Superior temporal gyrus (tissue), 1 donor: Measurements from ENCODE around the gene CRY2.

Source experiments
- DNase-seq: peaks from one replicate; pipeline ENCODE4 v3.0.0-alpha.2; 2016; ENCODE audit errors: extremely low spot score

The CRY2 gene

DNA sequence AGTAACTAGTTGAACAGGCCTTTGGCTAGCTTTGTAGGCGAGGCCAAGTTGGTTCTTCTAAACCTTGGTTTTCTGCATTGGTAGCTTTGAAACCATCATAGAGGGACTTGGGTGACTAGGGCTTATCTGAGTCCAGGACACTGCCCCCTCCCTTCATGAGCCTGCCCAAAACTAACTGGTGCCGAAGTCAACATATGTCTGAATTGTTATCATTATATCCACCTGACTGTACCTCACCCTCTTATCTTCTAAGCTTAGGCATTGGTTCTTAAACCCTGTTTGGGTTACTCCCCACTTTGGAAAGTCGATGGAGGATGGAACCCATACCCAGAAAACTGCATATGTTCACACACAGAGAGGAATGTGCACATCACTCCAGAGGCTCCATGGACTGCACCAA, 30.6 kb downstream of the CRY2 start:
- DNase-seq, result no peak

DNA sequence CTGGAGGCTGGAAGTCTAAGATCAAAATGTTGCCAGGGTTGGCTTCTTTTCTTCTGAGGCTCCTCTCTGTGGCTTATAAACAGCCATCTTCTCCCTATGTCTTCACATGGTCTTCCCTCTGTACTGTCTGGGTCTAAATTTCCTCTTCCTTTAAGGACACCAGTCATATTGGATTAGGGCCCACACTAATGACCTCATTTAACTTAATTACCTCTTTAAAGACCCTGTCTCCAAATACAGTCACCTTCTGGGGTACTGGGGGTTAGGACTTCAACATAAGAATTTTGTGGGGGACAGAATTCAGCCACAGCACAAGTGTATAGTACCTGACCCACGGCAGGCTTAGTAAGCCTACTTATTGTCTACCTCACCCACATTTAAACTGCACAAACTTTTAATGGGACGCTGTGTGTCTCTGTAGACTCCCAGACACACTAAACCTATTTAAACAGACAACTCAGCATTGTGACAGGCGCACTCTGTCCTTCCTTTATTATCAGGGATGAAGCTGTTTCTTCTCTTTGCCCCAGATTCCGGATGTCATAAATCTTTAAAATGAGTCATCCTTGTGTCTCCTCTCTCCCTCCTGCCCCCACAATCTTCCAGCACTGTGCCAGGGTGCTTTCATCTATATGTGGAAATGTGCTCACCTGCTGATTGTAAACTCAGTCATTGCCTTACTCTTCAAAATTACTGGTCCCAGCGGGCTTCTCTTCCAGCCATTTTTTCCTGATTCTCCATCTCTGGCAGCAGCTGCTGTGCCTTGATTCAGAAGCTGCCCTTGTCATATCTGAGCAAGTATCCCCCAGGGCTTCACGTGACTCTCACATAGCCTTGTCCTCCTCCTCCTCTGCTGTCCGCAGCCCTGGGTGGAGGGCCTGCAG, 32.8 kb downstream of the CRY2 start:
- peak; percentile 65 for DNase-seq

DNA sequence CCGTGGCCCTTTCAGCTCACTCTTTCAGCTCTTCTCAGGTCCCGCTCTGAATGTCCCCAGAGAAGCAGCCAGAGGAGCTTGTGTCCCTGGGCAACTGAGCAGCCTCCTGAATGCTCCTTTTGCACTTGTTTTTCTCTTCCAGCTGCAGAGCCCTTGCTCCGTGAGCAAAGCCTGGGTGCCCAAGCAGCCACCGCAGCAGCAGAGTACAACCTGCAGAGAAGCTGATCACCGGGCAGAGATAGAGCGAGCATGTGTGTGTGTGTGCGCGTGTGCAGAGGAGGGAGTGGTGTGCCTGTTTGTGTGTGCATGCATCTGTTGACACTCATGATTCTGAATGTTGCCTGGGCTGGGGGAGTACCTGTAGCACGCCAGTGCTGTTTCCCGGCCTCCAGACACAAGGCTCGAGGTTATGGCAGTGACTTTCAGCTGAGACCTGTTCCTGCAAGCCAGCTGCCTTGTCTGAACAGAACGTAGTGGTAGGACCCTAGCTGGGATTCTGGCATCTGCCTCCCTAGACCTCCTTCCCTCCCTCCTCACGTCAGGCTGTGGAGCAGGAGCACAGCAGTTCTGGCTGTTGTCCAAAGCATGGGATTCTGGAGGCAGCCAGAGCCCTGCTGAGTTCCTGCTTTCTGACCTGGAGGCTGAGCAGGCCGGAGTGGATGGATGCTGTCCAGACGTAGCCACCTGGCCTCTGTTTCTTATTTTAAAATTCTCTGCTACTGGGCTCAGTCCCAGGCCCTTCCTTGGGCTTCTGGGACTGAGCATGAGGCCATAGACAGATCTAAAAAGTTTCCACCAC, 33.7 kb downstream of the CRY2 start:
- DNase-seq, result no peak

DNA sequence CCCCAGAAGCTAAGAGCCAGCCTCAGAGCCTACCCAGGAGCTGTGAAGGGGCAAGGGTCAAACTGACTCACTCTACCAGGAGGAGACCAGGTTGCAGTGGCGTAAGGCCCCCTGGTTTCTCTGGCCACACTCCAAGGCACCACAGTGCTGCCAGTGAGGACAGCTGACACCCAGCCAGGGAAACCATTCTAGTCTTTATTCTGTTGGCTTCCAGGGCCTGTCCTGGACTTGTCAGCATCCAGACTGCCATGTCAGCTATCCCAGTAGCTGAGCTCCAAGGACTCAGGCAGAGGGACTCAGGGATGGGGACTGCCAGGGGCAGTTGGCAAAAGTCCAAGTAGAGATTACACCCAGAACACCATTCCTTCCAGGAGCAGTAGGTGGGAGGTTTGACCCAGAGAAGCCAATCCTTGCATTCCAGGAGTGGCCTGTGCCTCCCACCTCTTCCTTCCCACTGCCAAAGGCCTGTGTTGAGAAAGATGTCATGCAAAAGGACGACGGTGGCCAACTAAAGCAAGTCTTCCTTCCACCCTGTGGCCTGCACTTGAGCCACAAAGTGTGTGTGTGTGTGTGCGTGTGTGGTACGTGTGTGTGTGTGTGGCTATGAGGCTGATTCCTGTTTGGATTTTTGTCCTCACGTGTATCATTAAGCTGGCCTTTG, 34.6 kb downstream of the CRY2 start:
- DNase-seq, result no peak

DNA sequence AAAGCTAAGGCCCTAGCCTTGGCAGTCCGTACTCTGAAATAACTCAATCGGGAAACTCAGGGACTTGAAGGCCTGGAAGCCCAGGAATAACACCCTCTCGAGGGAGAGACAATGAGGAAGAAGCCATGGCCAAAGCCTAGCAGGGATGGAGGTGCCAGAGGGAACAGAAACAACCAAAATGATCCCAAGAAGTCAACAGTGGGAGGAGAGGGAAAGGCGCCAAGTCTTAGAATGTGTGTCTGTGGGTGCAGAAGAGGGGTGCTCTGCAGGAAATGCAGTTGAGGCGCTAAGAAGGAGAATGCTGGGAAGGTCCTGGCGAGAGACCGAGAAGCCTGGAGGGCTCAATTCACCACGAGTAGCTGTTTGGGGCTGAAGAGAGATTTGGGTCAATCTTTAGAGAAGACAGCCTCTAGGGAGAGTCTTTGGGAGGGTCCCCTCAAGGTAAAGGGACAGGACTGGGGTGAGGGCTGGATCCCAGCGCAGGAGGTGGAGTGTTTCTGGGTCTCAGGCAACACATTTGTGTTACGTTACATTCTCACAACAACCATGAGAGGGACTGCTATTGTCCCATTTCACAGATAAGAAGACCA, 37.4 kb downstream of the CRY2 start:
- no peak for DNase-seq

DNA sequence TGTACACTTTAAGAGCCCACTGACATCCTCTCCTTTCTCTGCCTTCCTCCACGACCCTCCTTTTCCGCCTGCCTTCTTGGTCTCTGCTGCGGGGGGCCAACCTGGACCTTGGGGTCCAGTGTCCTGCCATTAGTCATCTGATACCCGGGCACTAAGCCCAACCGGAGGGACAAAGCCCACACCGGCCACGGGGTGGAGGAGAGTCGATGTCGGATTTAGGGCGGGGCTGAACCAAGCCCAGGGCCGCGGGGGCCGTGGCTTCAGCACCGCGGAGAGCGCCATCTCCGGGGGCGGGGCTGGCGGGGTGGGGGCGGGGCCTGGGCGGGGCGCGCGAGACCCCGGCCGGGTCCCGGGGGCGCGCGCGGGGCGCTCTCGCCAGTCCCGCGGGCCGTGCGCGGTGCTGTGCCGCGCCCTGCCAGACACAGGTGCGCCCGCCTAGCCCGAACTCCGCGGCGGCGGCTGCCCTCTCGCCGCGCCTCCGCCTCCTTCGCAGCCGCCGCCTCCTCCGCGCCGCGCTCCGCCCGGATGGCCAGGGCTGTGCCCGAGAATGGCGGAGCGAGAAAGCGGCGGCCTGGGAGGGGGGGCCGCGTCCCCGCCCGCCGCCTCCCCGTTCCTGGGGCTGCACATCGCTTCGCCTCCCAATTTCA, 38.1 kb downstream of the CRY2 start, which contains the start of gene MAPK8IP1:
MAPK8IP1 (plus strand) TSS at position 378 of the 647 bp plus-strand sequence; CDS start at position 548, 170 bp downstream.
- DNase-seq, result no peak

DNA sequence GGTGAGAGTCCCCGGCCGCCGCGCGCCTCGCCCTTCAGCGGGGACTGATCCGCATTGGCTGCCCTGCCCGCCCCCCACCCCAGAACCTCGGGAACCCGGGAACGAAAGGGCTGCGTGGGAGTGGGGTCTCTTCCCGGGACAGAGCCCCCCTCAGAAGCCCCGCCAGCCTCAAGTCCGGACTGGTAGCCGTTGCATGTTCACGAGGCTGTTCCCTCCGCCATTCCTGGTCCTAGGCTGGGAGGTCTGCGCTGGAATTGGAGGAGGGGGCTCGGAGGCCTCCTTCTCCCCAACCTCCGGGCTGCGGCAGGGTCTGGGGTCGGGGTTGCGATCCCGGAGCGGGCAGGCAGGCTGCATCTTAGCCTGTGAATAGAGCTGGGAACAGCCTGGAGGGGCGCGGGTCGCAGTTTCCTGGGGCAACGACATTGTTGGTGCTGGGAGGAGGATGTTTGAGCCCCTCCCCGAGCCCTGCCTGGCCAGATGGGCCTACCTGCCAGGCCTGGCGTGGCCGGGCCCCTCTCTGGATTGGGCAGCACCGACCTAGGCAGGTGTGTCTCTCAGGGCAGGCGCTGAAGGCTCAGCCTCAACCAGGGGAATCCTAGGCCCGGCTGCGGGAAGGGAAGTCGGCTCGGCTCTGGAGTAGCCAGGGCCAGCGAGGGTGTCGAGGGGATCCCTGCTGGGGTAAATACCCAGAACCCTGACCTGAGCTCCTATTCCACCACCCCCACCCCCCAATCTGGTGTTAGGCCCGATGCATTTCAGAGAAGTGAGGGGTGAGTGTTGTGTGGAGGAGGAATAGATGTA, 38.8 kb downstream of the CRY2 start:
- DNase-seq, result no peak

DNA sequence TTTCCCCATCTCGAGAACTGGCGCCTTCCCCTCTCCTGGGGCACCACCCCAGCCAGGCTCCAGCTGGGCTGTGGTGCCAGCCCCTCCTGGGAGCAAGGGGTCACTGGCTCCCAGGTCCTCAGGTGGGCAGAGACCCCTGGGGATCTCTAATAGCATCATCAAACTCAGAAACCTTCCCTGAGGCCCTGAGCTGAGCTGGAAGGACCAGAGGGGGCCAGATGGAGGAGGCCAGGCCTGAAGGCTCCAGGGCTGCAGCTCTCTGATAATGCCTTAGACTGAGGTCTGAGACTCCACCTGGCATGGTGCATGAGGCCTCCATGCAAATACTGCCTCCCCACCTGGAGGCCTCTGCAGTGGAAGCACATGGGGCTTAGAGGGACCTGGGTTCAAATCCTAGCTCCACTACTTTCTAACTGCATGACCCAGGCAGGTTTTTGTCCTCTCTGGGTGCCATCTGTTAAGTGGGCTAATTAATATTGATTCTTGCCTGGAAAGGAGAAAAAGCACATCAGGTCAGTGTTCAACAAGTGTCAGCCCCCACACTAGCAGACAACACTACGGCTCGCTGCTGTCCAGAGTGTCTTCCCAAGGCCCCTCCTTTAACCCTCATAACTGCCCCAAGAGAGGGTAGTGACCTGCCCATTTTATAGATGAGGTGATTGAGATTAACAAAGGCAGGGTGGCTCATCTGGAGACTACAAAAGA, 39.7 kb downstream of the CRY2 start:
- no peak for DNase-seq

DNA sequence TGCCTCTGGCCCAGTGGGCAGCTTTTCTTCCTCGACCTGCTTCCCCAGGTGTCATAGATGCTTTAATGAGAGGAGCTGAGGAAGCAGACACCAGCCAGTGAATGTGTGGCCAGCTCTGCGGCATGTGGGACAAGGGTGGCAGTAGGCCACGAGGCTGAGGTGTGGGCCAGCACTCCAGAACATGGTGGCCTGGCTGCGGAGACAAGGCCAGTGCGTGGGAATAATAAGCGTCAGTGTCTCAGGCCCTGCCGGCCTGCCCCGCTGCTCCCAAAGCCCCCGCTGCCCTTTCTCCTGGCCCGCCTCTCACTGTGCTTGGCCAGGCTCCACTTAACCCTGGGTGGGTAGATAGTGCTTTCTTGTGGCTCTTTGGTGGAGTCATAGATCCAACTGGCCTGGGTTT, 40.3 kb downstream of the CRY2 start:
- DNase-seq, result no peak

DNA sequence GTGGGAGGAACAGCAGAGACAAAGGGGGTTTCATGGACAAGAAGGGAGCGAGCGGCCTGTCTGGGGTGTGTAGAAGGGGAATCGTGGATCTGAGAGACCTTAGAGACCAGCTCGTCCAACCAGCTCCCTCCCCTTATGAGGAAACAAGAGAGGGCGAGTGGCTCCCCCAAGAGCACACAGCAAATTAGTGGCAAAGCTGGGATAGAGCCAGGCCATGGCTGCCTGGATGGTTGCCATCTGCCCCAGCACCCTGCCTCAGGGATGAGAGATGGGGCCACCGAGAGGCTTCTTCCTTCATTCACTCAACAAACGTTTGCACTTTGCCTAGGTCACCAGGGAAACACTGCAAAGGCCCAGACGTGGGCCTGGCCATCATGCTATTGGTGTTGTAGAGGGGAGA, 42.3 kb downstream of the CRY2 start:
- DNase-seq, result no peak

DNA sequence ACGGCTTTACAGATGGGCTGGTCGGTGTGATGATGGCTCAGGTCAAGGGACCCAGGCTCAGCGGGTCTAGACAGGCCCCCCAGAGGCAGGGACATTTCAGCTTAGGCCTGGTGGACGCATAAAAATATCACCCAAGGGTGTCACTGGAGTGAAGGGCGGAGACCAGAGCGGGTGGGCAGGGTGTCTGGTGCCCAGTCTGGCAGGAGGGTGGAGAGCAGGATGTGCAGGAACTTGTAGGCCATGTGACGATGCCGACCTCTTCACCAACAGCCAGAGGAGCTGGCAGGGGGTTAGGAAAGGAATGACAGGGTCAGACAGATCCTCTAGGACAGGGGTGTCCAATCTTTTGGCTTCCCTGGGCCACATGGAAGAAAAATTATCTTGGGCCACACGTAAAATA, 42.7 kb downstream of the CRY2 start:
- DNase-seq, result no peak

DNA sequence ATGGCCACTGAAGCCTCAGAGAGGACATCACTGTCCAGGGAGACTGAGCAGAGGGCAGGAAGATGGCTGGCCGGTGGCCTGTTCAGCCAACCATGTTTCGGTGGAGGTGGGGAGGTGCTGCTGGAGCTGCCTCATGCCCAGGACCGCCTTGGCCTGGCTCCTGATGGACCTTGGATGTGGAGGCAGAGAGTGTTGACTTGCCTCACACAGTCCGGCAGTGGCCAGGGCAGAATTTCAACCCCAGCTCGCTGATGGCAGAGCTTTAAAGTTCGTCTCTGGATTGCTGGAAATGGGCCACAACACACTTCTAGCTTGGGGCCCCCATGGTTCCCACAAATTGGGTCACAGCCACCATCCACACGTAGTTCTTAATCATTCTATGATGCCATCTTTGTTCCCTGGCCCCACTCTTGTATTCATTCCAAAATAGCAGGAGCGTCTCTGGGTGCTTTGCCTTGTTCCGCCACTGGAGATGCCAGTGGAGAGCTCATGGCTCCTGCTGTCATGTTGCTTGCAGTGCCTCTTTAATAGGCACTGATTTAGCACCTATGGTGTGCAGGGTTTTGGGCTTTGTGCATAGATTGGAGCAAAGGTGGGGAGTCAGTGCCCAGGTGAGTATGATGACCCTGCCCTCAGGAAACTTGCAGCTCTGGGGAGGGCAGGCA, 43.7 kb downstream of the CRY2 start:
- no peak for DNase-seq

DNA sequence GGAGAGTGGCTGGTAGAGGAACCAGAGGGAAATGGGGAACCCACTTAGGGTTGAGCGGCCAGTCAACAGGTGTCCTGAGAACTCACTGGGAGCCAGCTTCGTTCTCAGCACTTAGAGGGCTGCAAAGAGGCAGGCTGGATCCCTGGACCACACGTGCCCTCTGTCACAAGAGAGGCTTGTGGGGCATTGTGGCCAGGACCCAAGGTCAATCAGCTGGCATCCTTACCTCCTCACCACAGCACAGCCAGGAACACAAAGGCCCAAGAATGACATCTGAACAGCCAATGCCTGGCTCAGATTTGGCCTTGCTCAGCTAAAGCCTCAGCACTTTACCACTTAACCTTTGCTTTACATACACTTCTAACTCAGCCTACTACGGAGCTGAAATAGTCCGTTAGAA, 45.6 kb downstream of the CRY2 start:
- DNase-seq, result no peak

DNA sequence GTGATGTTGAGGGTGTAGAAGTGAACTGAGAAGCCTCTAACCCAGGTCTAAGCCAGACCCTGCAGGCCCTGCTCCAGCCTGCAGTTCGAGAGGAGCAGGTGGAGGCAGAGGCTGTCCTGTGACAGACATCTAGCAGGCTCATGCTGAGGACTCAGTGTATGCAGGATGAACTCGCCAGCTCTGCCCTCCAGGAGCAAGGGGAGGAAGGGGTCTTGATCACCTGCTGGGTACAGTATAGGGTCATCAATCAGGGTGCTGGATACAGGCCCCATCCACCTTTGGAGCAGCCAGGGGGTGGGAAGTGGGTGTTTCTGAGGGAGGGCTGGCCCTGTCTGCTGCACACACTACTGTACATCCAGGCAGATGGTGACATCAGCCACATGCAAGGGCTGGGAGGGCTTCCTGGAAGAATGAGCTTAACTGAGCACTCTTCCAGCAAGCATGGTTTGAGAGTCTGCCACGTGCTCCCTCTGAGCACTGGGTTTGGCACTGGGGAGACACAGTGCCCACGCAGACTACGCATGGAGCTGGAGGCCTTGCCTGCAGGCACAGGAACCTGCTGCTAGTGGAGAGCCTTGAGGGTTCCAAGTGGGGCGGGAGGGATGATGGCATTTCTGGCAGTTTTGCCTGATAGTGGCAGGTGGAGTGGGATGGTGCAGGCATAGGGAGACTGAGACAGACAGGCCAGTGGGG, 47.4 kb downstream of the CRY2 start:
- DNase-seq, result peak; percentile 31

DNA sequence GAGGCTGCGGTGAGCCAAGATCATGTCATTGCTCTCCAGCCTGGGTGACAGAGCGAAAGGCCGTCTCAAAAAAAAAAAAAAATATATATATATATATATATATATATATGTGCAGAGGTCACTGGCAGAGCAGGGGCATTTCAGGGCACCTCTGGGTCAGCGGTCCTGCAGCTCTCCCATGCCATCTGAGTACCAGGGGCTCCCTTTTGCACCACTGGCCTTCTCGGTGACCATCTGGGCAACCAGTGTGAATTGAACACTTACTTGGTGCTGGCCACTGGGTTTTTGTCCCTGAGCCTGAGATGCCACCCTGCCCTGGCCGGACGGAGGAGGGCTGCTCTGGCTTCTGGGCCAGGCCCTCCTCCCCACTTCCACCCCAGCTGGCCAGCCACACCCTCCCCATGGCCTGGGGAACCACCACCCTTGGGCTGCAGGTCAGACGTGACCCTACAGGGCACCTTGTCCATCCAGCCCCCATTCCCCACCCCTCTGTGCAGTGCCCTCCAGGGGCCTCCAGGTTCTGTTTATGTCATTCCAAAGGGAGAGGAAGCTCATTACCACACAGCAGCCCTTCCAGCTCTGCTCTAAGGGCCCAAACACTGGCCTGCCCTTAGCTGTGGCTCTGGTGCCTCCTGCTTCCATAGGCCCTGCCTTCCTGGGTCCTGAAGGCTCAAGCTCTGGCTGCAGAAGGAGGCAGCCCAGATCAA, 48.4 kb downstream of the CRY2 start:
- no peak for DNase-seq

DNA sequence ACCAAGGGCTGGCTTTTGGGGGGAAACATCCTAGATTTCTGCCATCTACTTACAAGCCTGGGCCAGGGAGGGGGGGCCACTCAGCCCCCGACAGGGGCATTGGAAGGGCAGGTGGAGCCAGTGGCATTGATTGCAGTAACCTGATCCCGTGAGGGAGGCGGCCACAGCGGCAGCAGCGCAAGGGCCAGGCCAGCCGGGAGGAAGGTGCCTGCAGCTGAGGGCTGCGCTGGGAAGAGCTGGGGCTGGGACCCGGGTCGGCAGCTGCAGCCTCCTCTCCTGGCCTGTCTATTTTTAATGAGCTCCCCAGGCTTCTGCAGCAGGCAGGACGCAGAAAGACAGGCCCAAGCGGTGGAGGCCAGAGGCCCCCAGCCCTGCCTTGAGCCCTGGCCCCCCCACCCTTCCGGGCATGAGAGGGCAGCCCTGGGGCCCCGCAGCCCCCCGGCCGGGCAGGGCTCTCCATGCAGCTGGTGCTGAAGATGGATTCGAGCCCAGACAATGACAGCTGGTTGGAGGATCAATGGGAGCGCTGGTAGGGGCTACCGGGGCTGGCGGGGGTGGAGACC, 49.2 kb downstream of the CRY2 start:
- peak; percentile 48 for DNase-seq

DNA sequence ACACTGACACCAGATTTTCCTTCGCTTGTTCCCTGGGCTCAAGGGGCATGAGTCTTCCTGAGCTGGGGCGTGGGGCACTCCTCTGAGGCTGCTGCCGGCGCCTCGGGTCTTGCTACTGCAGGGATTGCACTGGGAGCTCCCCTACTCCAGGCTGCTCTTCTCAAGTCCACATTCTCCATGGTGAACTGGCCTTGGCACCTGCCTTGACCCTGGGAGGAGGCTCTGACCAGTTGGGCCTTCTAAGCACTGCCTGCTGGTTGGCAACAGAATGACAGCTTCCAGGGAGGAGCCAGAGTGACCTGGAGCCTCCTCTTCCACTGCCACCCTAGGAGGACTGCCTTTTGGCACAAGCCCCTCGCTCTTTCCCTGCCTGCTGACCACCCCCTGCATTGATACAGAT, 50.3 kb downstream of the CRY2 start:
- DNase-seq, result no peak

DNA sequence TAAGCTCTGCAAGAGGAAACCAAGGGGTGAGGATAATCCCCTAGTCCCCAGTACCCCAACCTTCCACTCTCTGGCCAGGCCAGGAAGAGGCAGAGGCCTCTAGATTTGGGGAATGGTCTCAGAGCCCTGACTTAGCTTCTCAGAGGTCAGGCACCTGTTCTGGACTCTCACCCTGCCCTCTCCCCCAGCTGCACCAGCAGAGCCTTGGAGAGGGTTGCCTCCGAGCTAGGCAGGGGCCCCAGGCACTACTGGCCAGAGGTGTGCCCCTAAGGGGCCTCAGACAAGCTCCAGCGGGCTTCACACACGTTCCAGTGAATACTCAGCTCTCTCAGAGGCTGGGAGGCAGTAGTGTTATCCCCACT, 51.8 kb downstream of the CRY2 start:
- no peak for DNase-seq
